HT-29 (cell line): Measurements from ENCODE around the gene TAB2. TPM values are rescaled to one million over a fixed set of nuclear protein-coding genes. Genes with fewer than 3 reads are reported as not detected.
"Not testable (repeated sequence)": the region's sequence is repeated elsewhere in the genome, so short reads cannot be mapped to it uniquely, and the experiment has no call there.

Source experiments
- DNase-seq: peaks from one replicate; pipeline ENCODE4 v3.0.0-alpha.2; 2015; ENCODE audit warnings: low spot score
- total RNA-seq: library from RNA; depleted of rRNA; stranded (reverse); fragments of >200 nt; shearing (Covaris generic); gene quantifications from 2 replicates; pipeline ENCODE4 v1.2.3, GENCODE V29; 2014

TAB2 gene
- total RNA-seq, 1 experiment from 2014 or later = 11.7 TPM

DNA sequence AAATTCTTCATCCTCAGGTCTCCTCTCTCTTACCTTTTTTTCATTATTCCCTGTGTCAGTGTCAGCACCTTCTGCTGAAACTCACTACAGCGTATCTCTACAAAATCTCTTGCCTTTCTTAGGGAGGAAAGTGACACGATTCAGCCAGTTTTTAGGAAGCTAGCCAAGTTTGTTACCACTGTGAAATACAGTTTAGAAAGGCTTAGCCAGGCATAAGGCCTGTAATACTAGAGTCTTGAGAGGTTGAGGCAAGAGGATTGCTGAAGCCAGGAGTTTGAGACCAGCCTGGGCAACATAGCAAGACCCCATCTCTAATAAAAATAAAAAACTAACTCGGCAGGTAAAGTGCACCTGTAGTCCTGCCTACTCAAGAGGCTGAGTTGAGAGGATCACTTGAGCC is 16.7 kb downstream of the TAB2 start:
- DNase-seq = no peak

DNA sequence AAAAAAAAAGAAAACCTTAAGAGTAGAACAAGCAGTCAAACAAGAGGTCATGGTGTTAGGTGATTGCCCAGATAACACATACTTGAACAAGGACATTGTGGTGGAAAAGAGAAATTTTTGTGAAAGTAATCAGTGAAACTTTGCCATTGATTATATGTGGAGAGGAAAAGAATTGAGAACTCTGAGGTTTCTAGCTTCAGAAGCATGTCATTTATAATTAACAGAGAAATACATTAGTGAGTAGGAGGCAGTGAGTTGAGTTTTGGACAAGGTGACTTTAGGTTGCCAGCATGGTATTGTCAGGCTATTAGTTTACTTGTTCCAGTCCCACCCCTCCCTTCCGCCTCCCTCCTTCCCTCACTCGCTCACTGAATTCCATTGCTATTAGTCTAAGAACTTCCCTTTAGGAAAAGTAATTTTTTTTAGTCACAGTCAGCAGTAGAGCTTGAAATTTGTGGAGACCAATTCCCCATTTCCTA is 17.2 kb downstream of the TAB2 start:
- peak; percentile 44 for DNase-seq

DNA sequence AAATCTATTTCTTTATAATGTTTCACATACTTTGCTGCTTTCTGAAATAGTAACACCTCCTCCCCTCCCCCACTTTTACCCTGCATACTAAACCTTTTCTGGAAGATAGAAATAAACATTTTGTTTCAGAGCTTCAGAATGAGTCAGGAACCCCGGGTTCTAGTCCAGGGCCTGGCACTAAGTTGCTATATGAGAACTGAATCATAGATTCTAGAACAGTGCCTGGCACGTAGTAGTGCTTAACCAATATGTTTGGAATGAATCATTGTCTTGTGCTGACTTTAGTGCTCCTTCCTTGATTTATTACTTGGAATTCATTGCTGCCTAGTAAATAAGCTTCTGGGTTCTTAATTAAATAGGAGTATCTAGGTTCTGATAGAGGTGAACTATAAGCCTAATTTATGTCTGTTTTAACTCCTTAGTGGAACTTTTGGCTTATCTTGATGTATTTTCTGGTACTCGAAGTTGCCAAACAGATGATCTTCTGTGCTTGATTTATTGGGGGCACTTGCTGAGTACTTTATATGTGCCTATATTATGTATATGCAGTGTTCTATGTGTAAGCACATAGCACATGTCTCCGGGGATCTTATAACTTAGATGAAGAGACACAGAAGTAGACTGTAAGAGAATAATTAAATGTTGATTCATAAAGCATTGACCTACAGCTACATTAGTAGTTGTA is 18.6 kb downstream of the TAB2 start:
- DNase-seq = peak; percentile 39

DNA sequence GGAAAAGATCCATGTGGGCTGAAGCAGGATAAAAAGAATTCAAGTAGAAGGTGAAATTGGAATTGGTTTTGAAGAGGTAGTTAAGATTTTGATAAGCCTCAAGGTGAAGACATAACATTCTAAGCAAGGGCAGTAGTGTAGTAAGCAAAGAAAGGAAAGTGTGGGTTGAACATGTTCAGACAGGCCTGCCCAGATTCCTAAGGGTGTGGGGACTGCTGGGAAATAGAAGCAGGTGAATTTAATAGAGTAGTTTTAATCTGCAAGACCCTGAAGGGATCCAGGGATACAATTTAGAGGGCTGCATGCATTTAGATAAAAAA is 19.1 kb downstream of the TAB2 start:
- peak; percentile 58 for DNase-seq

DNA sequence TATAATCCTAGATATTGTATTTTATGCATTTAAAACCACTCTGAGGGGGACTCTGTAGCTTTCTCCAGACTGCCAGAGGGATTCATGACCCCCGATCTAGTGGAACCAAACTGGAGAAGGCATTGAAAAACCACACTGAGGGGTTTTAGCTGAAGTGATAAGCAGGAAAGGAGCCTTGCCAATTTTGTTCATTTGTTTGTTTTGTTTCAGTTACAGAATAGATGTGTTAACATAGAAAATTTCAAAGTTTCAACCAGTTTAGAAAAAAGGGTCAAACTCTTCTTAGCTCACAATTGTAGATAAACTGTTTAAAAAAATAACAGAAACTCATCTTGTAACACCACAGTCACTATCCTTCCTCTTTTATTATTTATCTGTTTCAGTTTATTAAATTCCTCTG is 19.8 kb downstream of the TAB2 start:
- no peak for DNase-seq

DNA sequence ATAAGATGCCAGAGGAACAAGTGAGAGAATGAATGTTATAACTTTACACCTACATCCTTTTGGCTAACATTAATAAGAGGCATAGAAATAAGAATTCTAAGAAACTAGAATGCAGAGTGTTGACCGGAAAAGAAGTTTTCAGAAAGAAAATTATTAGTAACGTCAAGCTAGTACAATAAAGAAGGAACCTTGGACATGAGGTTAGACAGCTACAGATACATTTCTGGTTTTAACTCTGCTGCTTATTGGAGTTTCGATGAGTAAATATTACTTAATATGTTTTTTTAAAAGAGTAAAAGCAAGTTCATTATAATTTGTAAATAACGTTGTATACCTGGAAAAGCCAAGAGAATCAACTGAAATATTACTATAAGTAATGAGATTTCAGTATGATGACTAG is 22.7 kb downstream of the TAB2 start:
- no peak for DNase-seq

DNA sequence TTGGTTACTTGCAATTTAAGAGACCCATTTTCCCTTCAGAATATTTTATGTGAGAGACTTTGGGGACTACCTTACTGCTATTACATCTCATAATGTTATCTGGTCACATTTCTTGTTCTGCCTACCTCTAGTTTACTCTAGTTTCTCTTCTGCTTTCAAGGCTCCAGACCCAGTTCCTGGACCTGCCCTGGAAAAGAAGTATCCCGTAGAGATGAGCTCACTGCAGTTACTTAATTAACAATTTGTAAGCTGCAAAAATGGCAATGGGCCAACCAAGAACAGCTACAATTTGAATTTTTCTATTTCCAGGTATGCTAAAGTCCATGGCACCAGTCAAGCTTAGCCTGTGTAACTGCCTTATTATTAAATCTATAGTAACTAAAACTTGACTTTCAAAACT is 25.0 kb downstream of the TAB2 start:
- DNase-seq = no peak

DNA sequence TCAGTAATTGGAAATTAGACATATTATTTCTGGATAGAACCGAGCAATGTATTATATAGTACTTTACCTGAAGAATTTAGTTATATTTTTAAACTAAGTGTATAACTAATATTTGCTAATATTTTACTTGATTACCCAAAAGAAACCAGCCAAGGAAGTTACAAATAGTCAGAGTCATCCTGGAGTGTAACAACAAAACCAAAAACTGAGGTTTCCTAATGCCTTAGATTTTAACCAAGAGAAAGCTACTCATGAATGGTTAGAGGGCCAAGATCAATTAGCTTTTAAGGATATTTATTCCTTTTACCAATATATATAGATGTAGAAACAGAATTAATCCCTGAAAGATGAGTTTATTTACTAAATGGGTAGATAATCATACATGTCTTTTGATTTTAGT is 26.0 kb downstream of the TAB2 start:
- DNase-seq = no peak

DNA sequence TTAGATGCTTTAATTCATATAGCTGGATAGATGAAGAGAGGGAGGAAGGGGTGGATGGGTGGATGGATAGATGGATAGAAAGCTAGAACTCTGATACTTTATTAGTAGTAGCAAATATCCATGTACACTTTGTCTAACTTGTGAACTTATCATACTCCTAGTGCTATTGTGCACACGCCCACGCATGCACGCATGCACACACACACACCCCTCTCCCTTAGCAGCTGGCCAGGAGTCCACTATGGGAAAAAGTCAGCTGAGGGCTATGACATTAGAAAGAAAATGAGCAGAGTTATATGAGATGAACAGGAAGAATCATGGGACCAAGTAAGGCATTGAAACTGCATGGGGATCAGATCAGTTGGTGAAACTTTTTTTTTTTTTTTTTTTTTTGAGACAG is 28.6 kb downstream of the TAB2 start:
- DNase-seq = no peak

DNA sequence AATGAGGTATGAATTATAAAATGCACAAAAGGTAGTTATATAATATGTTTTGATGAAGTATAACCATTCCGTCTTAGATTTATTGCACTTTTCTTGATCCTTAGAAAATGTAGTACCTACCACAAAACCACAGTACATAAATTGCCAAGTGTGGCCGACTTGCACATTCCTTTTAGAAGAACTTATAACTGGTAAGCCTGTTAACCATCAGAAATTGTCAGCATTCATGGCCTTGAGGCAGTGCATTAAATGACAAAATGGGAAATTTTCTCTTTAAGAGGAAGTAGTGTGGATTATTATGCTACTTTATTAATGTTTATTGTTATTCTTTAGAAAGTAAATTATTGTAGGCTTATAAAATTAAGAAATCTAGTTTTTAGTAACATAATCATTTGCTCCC is 29.6 kb downstream of the TAB2 start:
- DNase-seq = no peak

DNA sequence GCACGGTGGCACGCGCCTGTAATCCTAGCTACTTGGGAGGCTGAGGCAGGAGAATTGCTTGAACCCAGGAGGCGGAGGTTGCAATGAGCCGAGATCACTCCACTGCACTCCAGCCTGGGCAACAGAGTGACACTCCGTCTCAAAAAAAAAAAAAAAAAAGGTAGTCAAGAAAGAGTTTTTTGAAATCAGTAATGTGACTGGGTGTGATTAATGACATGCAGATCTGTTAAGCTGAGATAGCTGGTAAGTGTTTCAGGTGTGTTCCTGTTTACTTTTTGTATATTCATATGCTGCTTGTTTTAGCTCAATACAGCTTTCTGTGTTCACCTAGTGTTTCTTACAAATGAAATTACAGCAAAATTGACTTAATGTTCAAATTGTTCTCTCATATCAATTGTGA is 31.8 kb downstream of the TAB2 start:
- not testable (repeated sequence) for DNase-seq

DNA sequence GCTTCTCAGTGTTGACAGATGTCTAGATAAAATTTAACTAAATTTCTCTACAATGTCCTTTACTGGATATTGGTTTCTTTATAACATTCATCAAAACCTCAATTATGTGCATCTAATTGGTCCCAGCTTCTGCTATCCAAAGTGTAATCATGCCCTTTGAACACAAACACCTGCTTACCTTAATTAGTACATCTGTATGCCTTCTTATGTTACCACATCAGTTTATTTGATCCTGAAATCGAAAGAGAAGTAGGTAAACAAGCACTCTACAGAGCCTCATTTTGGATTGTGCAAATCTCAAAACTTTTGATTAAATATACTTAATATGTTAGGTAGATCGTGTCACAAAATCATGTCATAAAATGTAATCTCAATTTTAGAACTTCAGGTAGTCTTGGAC is 36.5 kb downstream of the TAB2 start:
- no peak for DNase-seq

DNA sequence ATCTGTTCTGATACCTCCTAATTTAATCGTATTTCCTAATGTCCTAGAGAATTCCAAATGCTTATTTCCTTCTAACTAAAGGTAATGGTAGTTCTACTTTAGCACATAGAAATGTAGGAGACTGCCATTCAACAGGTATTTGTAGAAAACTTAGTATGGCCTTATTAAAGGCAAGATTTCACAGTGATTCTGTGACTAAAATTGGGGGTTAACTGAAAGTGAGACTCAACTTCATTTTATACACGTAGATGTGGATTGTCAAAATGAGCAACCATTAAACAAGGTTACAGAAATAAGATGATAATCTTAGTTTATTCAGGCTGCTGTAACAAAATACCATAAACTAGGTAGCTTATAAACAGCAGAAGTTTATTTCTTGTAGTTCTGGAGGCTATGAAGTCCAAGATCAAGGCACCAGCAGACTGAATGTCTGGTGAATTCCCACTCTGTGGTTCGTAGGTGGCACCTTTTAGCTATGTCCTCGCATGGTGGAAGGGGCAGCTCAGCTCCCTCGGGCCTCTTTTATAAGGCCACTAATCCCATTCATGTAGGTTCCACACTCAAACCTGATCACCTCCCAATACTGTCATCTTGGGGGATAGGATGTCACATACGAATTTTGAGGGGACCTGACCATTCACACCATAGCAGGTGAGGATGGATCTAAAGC is 38.7 kb downstream of the TAB2 start:
- DNase-seq = no peak

DNA sequence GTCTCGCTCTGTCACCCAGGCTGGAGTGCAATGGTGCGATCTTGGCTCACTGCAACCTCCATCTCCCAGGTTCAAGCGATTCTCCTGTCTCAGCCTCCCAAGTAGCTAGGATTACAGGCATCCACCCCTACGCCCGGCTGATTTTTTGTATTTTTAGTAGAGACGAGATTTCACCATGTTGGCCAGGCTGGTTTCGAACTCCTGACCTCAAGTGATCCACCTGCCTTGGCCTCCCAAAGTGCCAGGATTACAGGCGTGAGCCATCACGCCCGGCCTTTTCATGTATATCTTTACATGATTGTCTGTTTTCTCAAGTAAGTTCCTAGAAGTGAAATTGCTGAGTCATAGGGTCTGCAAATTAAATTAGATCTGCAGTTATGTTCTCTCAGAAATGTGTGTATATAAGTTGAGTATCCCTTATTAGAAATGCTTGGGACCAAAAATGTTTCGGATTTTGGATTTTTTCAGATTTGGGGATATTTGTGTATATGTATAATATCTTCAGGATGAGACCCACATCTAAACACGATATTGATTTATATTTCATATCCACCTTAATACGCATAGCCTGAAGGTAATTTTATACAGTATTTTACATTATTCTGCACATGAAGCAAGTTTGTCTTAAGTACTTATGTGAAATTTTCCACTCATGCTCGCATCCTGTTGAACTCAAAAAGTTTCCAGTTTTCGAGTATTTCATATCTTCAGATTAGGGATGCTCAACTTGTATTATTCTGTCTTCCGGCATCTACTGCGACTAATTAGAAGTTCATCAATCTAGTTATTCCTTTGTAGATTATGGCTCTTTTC is 40.4 kb downstream of the TAB2 start:
- no peak for DNase-seq

DNA sequence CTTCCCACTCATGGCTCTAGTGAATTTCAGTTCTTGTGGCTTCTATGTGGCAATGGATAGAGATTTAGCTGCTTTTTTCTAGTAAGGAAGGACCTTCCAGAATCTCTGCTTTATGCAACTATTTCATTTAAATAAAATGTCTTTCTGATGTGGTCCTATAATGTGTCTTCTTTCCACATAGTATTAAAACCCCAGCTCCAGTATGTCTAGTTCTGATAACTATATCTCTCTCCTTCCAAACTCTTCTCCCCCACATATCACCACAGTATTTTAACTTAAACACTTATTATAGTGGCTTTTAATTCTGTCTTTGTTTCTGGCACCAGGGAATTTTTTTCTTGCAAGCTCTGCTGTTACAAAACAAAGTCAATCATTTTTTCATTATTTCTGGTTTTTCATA is 41.9 kb downstream of the TAB2 start:
- no peak for DNase-seq

DNA sequence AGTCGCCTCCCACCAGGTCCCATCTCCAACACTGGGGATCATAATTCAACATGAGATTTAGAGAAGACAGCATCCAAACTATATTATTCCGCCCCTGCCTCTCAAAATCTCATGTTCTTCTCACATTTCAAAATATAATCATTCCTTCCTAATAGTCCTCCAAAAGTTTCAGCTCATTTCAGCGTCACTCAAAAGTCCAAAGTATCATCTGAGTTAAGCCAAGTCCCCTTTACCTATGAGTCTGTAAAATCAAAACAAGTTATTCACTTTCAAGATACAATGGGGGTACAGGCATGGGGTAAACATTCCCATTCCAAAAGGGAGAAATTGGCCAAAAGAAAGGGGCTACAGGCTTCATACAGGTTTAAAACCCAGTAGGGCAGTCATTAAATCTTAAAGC is 43.0 kb downstream of the TAB2 start:
- DNase-seq = no peak

DNA sequence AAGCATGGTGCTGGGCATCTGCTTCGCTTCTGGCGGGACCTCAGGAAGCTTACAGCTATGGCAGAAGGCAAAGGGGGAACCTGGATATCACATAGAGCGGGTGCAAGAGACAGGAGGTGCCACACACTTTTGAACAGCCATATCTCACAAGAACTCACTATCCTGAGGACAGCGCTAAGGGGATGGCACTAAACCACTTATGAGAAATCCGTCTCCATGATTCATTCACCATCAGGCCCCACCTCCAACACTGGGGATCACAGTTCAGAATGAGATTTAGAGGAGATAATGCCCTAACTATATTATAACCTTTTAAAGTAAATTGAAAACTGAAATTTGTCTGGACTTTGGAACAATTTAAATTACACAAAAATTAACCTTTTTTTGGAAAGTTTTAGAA is 44.8 kb downstream of the TAB2 start:
- no peak for DNase-seq

DNA sequence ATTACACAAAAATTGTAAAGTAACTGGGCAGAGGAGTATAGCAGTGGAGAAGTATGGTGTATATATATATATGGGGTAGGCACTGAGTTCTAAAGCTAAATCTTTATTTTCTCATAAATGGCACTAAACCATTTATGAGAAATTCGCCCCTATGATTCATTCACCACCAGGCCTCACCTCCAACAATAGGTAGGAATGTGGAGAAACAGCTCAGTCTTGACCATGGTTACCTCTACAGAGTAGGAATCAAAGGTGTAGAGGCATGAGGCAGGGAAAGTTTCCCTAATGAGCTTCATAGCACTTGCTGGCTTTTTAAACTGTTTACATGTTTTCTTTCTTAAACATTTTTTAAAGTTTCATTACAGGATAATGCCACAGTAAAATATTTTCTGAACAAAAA is 45.6 kb downstream of the TAB2 start:
- DNase-seq = peak; percentile 45

DNA sequence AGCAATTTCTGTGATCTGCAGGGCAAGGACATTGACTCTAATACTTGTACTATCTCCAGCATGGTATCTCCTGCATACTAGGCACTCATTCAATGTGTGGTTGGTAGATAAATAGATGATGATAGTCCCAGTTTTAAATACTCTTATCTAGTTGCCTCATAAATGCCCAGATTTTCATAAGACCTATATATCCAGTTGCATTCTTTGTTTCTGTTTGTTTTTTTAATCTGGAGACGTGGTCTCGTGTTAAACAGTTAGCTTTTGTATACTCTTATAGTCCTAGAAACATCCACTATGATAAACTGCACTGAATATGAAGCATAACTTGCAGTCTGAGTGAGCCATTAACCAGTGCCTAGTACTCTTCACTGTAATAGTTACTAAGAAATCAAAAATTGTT is 47.0 kb downstream of the TAB2 start:
- DNase-seq = no peak

DNA sequence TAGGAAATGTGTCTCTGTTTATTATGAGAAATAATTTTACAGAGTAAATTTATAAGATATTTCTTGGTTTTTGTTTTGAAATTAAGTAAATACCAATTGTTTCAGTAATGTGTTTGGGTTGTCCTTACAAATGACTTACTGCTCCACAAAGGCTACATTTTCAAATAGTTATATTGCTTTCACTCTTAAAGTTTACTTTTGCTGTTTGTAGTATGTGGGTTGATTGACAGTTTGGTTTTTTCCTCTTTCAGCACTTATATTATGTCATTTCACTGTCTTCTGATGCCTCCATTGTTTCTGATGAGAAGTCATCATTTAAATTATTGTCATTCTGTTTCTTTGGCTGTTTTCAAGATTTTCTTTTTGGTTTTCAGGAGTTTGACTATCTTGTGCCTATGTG is 47.7 kb downstream of the TAB2 start:
- DNase-seq = no peak

DNA sequence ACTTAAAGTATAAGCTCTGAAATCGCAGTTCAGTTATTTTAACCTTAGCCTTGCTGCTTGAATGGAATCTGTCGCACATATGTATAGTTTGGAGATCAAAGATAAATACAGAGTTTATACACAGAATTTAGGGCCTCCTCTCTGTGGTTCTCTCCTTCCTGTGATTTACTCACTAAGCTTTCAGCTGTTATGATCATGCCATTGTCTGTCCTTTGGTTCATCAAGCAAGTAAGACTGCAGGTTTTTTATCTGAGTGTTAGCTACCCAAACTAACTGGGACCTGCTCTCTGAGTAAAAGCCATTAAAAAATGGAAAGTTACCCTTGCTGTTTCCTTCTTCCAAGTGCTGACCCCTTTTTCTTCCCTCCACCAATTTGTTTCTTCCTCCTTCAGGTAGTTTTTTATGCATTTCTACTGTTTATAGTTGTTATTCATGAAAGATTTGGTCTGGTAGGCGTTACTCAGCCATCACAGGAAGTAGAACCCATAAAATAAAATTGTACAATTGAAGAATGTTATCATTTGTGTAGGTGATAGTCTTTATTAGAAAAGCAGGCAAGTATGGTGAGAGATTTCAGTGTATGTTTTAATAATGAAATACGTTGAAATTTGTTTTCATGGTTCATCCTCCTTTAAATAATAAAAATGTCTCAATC is 48.9 kb downstream of the TAB2 start:
- no peak for DNase-seq

DNA sequence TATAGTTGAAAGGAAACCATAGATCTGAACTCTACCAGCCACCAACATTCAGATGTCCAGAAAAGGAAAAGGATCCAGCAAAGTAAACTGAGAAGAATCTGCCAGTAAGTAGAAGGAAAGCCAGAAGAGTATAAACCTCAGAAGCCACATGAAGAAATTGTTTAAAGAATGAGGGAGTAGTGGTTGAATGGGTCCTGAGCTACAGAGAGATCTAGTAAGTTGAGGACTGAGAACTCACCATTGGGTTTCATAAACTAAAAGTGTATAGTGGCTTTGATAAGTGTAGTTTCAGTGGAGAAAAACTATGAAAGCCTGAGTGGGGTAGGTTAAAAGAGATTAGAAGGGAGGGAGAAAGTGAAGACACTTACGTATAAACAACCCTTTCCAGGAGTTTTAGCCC is 50.6 kb downstream of the TAB2 start:
- DNase-seq = no peak
